MG63 (cell line): Measurements from ENCODE around the gene GPR135. TPM values are rescaled to one million over a fixed set of nuclear protein-coding genes. Genes with fewer than 3 reads are reported as not detected.

Source experiments
- DNase-seq: peaks from one replicate; pipeline ENCODE4 v3.0.0-alpha.2; 2020
- H3K27me3 ChIP-seq: fragments of 250-450 bp; sonication (Bioruptor Pico); 2 replicates; pipeline ENCODE4 v1.5.1; 2020; ENCODE audit warnings: mild to moderate bottlenecking, moderate library complexity
- H3K36me3 ChIP-seq: fragments of 250-450 bp; sonication (Bioruptor Pico); 2 replicates; pipeline ENCODE4 v1.5.1; 2020; ENCODE audit warnings: mild to moderate bottlenecking, moderate library complexity
- H3K4me3 ChIP-seq: fragments of 250-450 bp; sonication (Bioruptor Pico); 2 replicates; pipeline ENCODE4 v1.5.1; 2020; ENCODE audit warnings: mild to moderate bottlenecking, moderate library complexity
- H3K9me3 ChIP-seq: fragments of 250-450 bp; sonication (Bioruptor Pico); 2 replicates; pipeline ENCODE4 v1.5.1; 2020; ENCODE audit warnings: mild to moderate bottlenecking, moderate library complexity
- total RNA-seq: library from RNA; depleted of rRNA; stranded (reverse); fragments of >200 nt; shearing (Covaris generic); gene quantifications from 2 replicates; pipeline ENCODE4 v1.2.3, GENCODE V29; 2014; ENCODE audit warnings: low replicate concordance; rRNA removed

The GPR135 gene
- total RNA-seq, result 0.15 and 0.66 TPM in 2 replicates

DNA sequence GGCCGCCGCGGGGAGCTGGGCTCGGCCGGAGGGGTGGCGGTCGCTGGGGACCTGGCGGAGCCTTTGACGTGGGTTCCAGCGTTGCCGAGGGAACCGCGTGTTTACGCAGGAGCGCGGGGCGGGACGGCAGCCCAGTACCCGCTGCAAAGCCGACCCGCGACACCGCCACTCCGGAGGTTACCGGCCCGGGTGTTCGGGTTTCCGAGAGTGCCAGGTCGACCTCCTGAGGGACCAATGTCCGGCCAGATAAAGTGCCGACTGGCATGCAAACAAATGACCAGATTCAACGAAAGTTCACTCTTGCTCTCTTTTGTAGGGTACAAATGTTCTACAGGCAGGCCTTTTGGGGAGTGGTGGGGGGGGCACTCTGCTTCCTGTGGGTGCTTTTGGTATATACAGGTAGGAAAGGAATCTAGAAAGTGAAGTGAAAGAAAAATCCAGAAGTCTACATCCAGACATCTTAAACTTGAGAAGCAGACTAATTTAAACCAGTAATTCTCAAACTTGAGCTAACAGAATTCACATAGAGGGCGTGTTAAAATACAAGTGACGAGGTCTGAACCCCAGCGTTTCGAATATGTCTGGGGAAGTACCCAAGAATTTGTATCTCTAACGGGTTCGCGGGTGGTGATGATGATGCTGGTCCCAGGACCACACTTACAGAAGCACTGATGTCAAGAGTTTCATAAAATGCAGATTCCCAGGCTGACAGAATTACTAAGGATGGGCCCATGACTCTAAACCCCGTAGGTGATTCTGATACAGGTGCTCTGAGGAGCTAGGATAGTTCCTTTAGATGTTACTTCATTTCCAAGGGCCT is at the start of gene GPR135:
Gene GPR135 (minus strand): TSS at position 65 of the 820 bp plus-strand sequence. CDS start 154 bp downstream, outside the sequence.
- Histone ChIP-seq H3K4me3 (no peak within 1 kb of the TSS), H3K9me3 (no peaks in the 10 kb centered on the region), H3K27me3 (no peaks in the 10 kb centered on the region), H3K36me3 (peaks cover 20% of the 10 kb centered on the region)
- DNase-seq, result no peak

- Histone ChIP-seq H3K9me3 (no peaks in the 10 kb centered on the region), H3K36me3 (no peaks in the 10 kb centered on the region), H3K4me3 (no peak overlapping the region), H3K27me3 (no peaks in the 10 kb centered on the region)
- DNase-seq, result no peak
These were observed 46.9 kb upstream of the GPR135 start for GRCh38 chr14:59511916-59512575.

DNA sequence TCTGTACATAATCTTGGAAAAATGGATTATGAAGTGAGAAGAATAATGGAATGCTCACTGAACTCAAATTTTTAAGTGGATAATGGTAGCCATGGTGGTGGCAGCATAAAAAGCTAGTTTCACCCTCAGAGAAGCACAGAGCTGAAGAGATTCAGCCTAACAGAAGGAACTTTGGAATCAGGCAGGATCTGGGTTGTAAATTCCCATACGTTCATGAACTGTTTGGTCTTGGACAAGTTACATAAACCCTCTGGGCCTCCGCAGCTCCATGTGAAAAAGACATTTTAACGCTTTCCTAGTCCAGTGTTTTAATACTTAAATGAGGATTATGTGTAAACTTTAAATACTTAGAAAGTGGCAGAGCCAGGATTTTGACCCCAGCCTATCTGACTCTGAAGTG is 45.8 kb upstream of the GPR135 start:
- no peaks in the 10 kb centered on the region for H3K36me3 ChIP-seq
- no peaks in the 10 kb centered on the region for H3K27me3 ChIP-seq
- H3K9me3 ChIP-seq, result no peaks in the 10 kb centered on the region
- no peak for DNase-seq
- no peak overlapping the region for H3K4me3 ChIP-seq

- H3K4me3 ChIP-seq, result no peak overlapping the region
- H3K36me3 ChIP-seq, result no peaks in the 10 kb centered on the region
- no peak for DNase-seq
- H3K9me3 ChIP-seq, result no peaks in the 10 kb centered on the region
- H3K27me3 ChIP-seq, result no peaks in the 10 kb centered on the region
These were observed 44.8 kb upstream of the GPR135 start for GRCh38 chr14:59510001-59510400.

DNA sequence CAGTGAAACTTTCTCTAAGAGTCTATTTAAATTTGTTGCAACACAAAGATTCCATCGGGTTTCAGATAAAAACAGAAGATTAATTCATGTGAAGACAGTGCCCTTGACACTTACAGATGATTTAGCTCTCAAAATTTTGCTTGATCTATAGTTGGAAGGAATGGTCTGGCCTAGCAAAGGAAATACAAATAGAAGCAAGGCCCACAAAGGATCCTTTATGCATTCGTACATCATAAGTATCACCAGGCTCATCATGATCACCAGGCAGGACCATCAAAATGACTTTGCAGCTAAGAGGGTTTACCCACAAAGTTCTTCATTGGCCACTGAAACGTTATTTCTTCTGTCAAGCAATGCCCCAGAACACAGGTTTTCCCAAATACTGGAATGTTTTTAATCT is 43.9 kb upstream of the GPR135 start:
- Histone ChIP-seq H3K36me3 (no peaks in the 10 kb centered on the region; the same call in 1 of the 2 replicates), H3K4me3 (no peak overlapping the region), H3K27me3 (no peaks in the 10 kb centered on the region), H3K9me3 (no peaks in the 10 kb centered on the region)
- no peak for DNase-seq

- no peaks in the 10 kb centered on the region; the same call in 1 of the 2 replicates for H3K36me3 ChIP-seq
- H3K9me3 ChIP-seq, result no peaks in the 10 kb centered on the region
- no peaks in the 10 kb centered on the region for H3K27me3 ChIP-seq
- no peak overlapping the region for H3K4me3 ChIP-seq
- DNase-seq, result no peak
These were observed 42.5 kb upstream of the GPR135 start for GRCh38 chr14:59507752-59508103.

DNA sequence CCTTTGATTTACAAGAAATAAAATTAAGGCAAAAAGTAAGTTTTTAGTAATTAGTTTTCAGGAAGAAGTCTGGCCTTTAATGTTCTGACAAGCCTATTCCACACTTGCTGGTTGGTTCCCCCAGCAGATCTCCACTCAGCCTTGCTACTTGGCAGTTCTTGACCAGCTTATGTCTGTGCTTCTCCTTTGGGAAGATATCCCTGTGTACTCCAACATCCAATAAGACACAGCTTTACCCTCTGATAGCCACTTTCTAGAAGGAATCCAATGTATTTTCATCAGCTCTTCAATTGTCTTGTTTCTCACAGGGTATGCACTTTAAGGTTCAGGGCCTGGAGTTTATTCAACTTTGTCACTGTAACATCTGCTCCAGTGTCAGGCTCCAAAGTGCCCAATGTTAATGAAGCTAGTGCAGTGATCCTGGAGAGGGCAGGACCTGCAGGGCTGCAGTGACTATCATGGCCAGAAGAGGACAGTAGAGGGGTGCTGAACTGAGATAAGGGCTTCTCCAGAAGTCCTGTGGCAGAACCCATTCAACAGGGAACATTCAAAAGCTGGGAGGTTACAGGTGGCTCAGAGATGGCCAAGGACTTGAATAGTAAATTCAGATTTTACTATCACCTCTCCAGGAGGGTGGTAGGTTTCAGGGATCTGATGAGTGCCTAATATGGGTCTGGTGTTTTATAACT is 42.0 kb upstream of the GPR135 start:
- peak; percentile 17 for DNase-seq
- Histone ChIP-seq H3K36me3 (no peaks in the 10 kb centered on the region; the same call in 1 of the 2 replicates), H3K4me3 (no peak overlapping the region), H3K9me3 (no peaks in the 10 kb centered on the region), H3K27me3 (no peaks in the 10 kb centered on the region)

DNA sequence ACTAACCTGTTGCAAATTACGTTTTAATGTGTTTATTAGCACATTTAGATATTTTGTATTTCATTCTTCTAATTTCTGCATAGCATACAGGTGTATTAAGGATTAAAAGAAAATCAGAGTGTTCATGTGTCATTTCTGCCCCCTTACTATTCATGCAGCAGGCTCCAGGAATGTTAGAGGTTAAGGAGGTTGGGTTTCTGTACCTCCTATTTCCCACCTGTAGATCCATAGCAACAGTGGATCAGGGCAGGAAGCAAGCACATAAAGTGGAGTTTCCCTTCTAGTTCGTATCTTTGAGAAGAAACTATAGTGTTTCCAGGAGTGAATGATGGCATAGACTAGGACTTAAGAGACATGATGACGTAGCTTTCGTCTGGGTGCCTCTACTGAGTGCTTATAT is 38.1 kb upstream of the GPR135 start:
- no peaks in the 10 kb centered on the region for H3K27me3 ChIP-seq
- H3K36me3 ChIP-seq, result peaks cover 5% of the 10 kb centered on the region
- no peak for DNase-seq
- H3K9me3 ChIP-seq, result no peaks in the 10 kb centered on the region
- H3K4me3 ChIP-seq, result no peak overlapping the region

- no peak overlapping the region for H3K4me3 ChIP-seq
- DNase-seq, result no peak
- no peaks in the 10 kb centered on the region for H3K9me3 ChIP-seq
- no peaks in the 10 kb centered on the region for H3K27me3 ChIP-seq
- peaks cover 9% of the 10 kb centered on the region for H3K36me3 ChIP-seq
These were observed 35.6 kb upstream of the GPR135 start for GRCh38 chr14:59500732-59501131.

GRCh38 chr14:59492384-59492783 is 27.2 kb upstream of the GPR135 start:
- DNase-seq, result no peak
- Histone ChIP-seq H3K36me3 (peaks cover 27% of the 10 kb centered on the region), H3K9me3 (no peaks in the 10 kb centered on the region), H3K4me3 (no peak overlapping the region), H3K27me3 (no peaks in the 10 kb centered on the region)

- no peaks in the 10 kb centered on the region for H3K27me3 ChIP-seq
- no peak for DNase-seq
- no peak overlapping the region for H3K4me3 ChIP-seq
- peaks cover 35% of the 10 kb centered on the region for H3K36me3 ChIP-seq
- H3K9me3 ChIP-seq, result no peaks in the 10 kb centered on the region
These were observed 25.6 kb upstream of the GPR135 start for GRCh38 chr14:59490756-59491155.

- no peaks in the 10 kb centered on the region for H3K27me3 ChIP-seq
- H3K4me3 ChIP-seq, result peak overlapping the region; percentile 94
- H3K36me3 ChIP-seq, result peaks cover 32% of the 10 kb centered on the region
- no peak for DNase-seq
- H3K9me3 ChIP-seq, result no peaks in the 10 kb centered on the region
These were observed 19.5 kb upstream of the GPR135 start for GRCh38 chr14:59484639-59485175.

DNA sequence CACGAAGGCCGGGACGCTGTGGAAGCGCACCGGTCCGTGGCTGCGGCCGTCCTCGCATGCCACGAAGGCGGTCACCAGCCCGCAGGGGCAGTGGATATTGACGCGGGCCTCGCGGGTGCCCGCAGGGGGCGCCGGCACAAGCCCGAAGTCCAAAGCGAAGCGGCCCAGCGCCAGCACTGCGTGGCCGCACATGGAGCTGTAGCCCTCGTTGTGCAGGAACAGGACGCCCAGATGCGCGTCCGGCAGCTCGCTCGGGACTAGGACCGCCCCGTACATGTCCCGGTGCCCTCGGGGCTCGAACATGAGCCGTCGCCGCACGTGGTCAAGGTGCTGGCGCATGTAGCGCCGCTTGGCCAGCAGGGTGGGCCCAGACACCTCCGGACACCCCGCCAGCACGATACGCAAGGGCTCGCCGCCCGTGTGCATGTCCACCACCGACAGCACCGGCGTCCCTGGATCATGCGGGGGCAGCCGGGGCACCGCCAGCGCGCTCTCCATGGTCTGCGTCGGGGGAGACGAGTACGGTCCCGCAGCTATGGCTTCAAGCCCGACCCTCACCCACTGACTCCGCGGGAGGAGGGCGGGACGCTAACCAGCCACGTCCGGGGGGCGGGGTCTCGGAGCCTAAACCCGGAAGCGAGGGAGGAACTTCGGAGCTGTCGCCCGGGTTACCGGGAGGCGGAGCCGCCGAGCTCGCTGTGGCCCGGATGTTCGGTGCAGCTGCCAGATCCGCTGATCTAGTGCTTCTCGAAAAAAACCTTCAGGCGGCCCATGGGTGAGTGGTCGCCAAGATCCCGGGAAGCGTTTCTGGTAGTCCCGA is 18.8 kb upstream of the GPR135 start, which contains the start of the genes JKAMP and L3HYPDH:
Gene JKAMP (plus strand): TSS at position 699 of the 820 bp plus-strand sequence. CDS start 73 bp downstream, at position 772.
Gene L3HYPDH (minus strand): TSS at position 590 of the 820 bp plus-strand sequence. CDS start 92 bp downstream, at position 498.
- peak; percentile 93 for DNase-seq
- Histone ChIP-seq H3K27me3 (no peaks in the 10 kb centered on the region), H3K9me3 (no peaks in the 10 kb centered on the region)

GRCh38 chr14:59483363-59483762 is 18.2 kb upstream of the GPR135 start:
- H3K36me3 ChIP-seq, result peaks cover 35% of the 10 kb centered on the region
- no peaks in the 10 kb centered on the region for H3K27me3 ChIP-seq
- H3K9me3 ChIP-seq, result no peaks in the 10 kb centered on the region
- peak overlapping the region; percentile 94 for H3K4me3 ChIP-seq
- peak; percentile 24 for DNase-seq

More for the DNA sequence above, 18.8 kb upstream of the GPR135 start, which contains the start of the genes JKAMP and L3HYPDH:
- Histone ChIP-seq H3K36me3 (peaks cover 35% of the 10 kb centered on the region), H3K4me3 (peak within 1 kb of the TSS; percentile 94)

DNA sequence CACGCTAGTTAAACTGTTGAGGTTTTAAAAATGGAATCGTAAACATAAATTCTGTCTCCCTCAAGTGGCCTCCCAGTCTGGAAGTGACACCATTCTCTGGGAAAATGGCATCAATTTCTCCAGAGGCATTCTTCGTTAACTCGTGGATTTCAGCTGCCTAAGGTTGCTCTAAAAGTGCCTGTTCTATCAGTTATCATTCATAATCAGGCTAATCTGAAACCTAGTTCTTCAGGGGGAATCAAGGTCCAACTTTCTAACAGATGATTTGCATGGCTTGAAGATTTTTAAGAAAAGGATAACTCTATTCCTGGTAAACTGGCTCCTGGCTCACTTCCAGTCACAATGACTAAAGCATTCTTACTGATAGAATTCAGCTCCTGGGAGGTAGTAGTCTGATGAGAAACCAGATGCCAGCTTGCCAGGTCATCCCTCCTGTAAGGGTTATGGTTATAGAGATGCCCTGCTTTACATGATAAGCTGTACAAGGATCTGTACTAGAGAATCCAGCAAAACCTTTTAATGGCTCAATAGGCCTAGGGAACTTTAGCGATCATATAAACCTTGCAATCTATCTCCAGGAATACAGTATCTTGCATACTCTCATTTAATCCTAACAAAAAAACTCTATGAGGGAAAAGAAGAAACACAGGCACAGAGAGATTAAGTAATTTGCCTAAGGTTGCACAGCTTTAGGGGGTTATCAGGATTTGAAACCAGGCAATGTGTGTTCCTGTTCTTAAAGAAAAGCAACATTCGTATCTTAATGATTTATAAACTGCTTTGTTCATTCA is 17.6 kb upstream of the GPR135 start:
- Histone ChIP-seq H3K36me3 (peaks cover 32% of the 10 kb centered on the region), H3K9me3 (no peaks in the 10 kb centered on the region), H3K27me3 (no peaks in the 10 kb centered on the region), H3K4me3 (peak overlapping the region; percentile 94)
- DNase-seq, result peak; percentile 80
